ENCODE measurements around the gene SYT1.

SYT1 gene

DNA sequence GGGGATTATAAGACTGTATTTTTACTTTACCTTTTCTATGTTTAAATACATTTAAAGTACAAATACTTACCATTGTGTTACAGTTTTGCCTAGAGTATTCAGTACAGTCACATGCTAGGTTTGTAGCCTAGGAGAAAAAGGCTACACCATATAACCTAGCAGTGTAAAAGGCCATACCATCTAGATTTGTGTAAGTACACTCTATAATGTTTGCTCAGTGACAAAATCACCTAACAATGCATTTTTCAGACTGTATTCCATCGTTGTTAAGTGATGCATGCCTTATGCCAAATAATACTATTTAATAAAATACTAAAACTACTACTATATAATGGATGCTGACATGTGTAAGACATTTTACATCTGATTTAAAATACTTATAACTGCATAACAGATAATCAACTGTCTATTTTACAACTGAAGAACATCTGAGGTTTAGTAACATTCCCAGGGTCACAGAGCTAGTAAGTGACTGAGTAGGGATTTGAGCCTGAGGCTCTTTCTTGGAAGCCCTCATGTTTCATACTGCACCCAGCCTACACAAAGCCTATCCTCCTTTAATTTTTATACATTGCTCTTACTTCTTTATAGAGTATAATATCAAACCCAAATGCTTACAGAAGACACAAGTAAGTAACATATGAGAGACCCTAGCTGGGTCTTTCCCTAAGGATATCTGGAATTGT lies 296.8 kb downstream of the SYT1 start:
- TF ChIP-seq CTCF (IDR thresholded peaks at IDR 0.05; ENCODE audit: control insufficient read depth, extremely low read depth, insufficient read depth), result no peak
- no peak overlapping the region for H3K4me3 ChIP-seq (ENCODE audit: low read depth, low read length)
- no peak for DNase-seq (ENCODE audit: low read depth)

DNA sequence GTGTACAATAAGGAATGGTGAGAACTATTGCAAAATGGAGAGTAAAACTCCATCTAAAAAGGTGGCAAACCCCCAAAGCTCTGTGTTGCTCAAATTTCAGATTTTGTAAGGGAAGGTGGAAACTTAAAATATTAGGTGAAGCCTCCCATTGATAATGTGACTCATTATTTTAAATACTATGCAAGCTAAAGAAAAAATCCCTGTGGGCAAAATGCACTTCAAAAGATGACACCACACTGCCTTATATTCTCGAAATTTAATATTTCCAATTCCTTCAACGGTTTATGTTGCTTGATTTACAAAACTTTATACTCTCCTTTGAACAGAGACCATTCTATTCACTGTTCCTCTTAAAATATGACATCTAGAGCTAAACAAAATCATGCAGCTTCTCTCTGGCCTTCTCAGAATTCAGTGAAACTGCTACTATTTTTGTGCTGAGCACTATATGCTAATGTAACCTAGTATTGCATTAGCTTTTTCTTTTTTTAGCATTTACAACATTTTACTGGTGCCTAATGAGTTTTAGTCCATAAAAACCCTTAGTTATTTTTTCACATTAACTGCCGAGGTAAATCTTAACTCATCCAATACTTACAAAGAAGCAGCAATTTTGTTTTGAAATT lies 297.7 kb downstream of the SYT1 start:
- H3K4me3 ChIP-seq (ENCODE audit: low read depth, low read length), result no peak overlapping the region
- TF ChIP-seq CTCF (IDR thresholded peaks at IDR 0.05; ENCODE audit: control insufficient read depth, extremely low read depth, insufficient read depth), result no peak
- no peak for DNase-seq (ENCODE audit: low read depth)

GRCh38 chr12:79162948-79163347 lies 298.4 kb downstream of the SYT1 start:
- no peak overlapping the region for H3K4me3 ChIP-seq (ENCODE audit: low read depth, low read length)
- no peak for TF ChIP-seq CTCF (IDR thresholded peaks at IDR 0.05; ENCODE audit: control insufficient read depth, extremely low read depth, insufficient read depth)
- no peak for DNase-seq (ENCODE audit: low read depth)

- no peak for DNase-seq (ENCODE audit: low read depth)
- no peak overlapping the region for H3K4me3 ChIP-seq (ENCODE audit: low read depth, low read length)
- TF ChIP-seq CTCF (IDR thresholded peaks at IDR 0.05; ENCODE audit: control insufficient read depth, extremely low read depth, insufficient read depth), result no peak
These were observed 300.3 kb downstream of the SYT1 start for GRCh38 chr12:79164890-79165289.

DNA sequence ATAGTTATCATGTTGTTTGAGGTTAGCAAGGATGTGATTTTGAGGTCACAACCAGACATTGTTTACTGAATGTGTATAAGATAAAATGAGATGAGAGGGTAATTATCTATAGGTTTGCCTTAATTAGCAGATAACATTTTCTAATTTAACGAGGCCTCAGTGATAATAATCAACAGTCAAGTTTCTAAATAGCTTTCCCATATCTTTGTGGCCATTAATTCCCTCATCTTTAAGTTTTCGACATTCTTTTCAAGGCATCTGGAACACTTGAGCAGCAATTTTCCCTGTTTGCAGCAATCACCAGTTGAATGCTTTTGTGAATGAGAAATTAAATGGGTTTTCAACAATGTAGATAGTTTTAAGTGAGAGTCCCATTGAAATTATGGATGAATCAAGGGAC lies 304.1 kb downstream of the SYT1 start:
- no peak overlapping the region for H3K4me3 ChIP-seq (ENCODE audit: low read depth, low read length)
- DNase-seq (ENCODE audit: low read depth), result no peak
- TF ChIP-seq CTCF (IDR thresholded peaks at IDR 0.05; ENCODE audit: control insufficient read depth, extremely low read depth, insufficient read depth), result no peak

- DNase-seq (ENCODE audit: low read depth), result peak; percentile 54
- peak; percentile 54 for TF ChIP-seq CTCF (IDR thresholded peaks at IDR 0.05; ENCODE audit: control insufficient read depth, extremely low read depth, insufficient read depth)
- H3K4me3 ChIP-seq (ENCODE audit: low read depth, low read length), result no peak overlapping the region
These were observed 310.1 kb downstream of the SYT1 start for GRCh38 chr12:79174626-79175025.

GRCh38 chr12:79183003-79183402 lies 318.4 kb downstream of the SYT1 start:
- TF ChIP-seq CTCF (IDR thresholded peaks at IDR 0.05; ENCODE audit: control insufficient read depth, extremely low read depth, insufficient read depth), result no peak
- H3K4me3 ChIP-seq (ENCODE audit: low read depth, low read length), result no peak overlapping the region
- DNase-seq (ENCODE audit: low read depth), result no peak
